H1 (cell line): ENCODE measurements around the gene KCTD19. TPM values are rescaled to one million over a fixed set of nuclear protein-coding genes. Genes with fewer than 3 reads are reported as not detected.
A peak's percentile ranks its signal among the peaks of the same experiment; 100 is the strongest.

ENCODE experiments used
- CEBPB ChIP-seq: IDR thresholded peaks from 2 replicates; pipeline ENCODE4 v1.6.1; 2012; ENCODE audit warnings: low read depth, low read length
- GABPA ChIP-seq: IDR thresholded peaks from 2 replicates; pipeline ENCODE4 v1.6.1; 2011; ENCODE audit warnings: mild to moderate bottlenecking, low read length, moderate library complexity, borderline replicate concordance; ENCODE audit not compliant: insufficient read depth
- NANOG ChIP-seq: IDR thresholded peaks from 2 replicates; pipeline ENCODE4 v1.6.1; 2011; ENCODE audit warnings: low read length, low read depth, mild to moderate bottlenecking, inconsistent platforms; ENCODE audit not compliant: insufficient read depth, poor library complexity, severe bottlenecking
- RBBP5 ChIP-seq: IDR thresholded peaks from 2 replicates; pipeline ENCODE4 v1.7.1; 2012; ENCODE audit warnings: low read depth, mild to moderate bottlenecking, inconsistent platforms, low read length, moderate library complexity, borderline replicate concordance
- SIRT6 ChIP-seq: IDR thresholded peaks from one replicate; pipeline ENCODE4 v1.7.1; 2012; ENCODE audit warnings: low read length, inconsistent platforms
- SP1 ChIP-seq: IDR thresholded peaks from 2 replicates; pipeline ENCODE4 v1.6.1; 2011; ENCODE audit warnings: low read depth, low read length
- polyA plus RNA-seq, 7 experiments: library from polyadenylated mRNA; depleted of rRNA in 3 of 7; stranded (reverse) in 5 of 7; unstranded in 2 of 7; fragments of >200 nt in 5 of 7; fragments of 200-250 nt in 2 of 7; gene quantifications; 1 replicate in 5 of 7; 2 replicates in 1 of 7; 4 replicates in 1 of 7; pipeline versions ENCODE4 v1.2.1 to v1.2.3, GENCODE V29; 2011 to 2013; ENCODE audit warnings: missing spikeins in 2 of 7, mixed read lengths in 2 of 7
- total RNA-seq: library from RNA; stranded (reverse); fragmentation: NEBNext Ultra II Directional; extraction: Animal tissue kit (Norgen Biotek cat#: 25700); gene quantifications from 2 replicates; pipeline ENCODE4 v1.2.1, GENCODE V29; 2021

The KCTD19 gene
- total and polyA plus RNA-seq, 2 of the 8 experiments (the other 6 are each of a cell fraction or from before 2014, with no cell fraction given) = 0.06 to 0.24 TPM

- no peak for TF ChIP-seq NANOG
- TF ChIP-seq SIRT6 = no peak
- peak; percentile 95 for TF ChIP-seq CEBPB
- TF ChIP-seq SP1 = peak; percentile 28; the same call in 1 of the 2 replicates
- TF ChIP-seq RBBP5 = peak; percentile 61; the same call in 1 of the 2 replicates
- 0 out of 2 replicates have a peak, but pooled peaks have one; percentile 33 for TF ChIP-seq GABPA
Observed at GRCh38 chr16:67246081-67246755, 80.3 kb downstream of the KCTD19 start (continued).
